Colonic mucosa (tissue), 4 donors: ENCODE results near the gene ALG12. TPM values are rescaled to one million over a fixed set of nuclear protein-coding genes. Genes with fewer than 3 reads are reported as not detected.

ENCODE experiments used
- DNase-seq: peaks from one replicate; pipeline ENCODE4 v3.0.0-alpha.2; 2020
- H3K27ac ChIP-seq: fragments of 200-600 bp; one replicate; pipeline ENCODE4 v1.8.0; 2021
- H3K27me3 ChIP-seq: fragments of 200-600 bp; one replicate; pipeline ENCODE4 v1.8.0; 2021
- H3K36me3 ChIP-seq: fragments of 200-600 bp; one replicate; pipeline ENCODE4 v1.8.0; 2021
- H3K4me1 ChIP-seq: fragments of 200-600 bp; one replicate; pipeline ENCODE4 v1.8.0; 2021; ENCODE audit warnings: mild to moderate bottlenecking
- H3K4me3 ChIP-seq: fragments of 200-600 bp; one replicate; pipeline ENCODE4 v1.8.0; 2021
- H3K9ac ChIP-seq, 2 donors: one replicate each; pipeline ENCODE4 v1.7.0; 2013; ENCODE audit warnings: control low read depth in 2 of 2, low read depth in 2 of 2, low read length in 2 of 2
- H3K9me3 ChIP-seq: fragments of 200-600 bp; one replicate; pipeline ENCODE4 v1.8.0; 2021
- CTCF ChIP-seq: fragments of 200-600 bp; IDR thresholded peaks from one replicate; pipeline ENCODE4 v1.8.0; 2022; ENCODE audit warnings: antibody characterized with exemption, mild to moderate bottlenecking
- intact Hi-C: fragments of 100-400 bp; cut with DNase I; formaldehyde crosslinking; loops from one replicate; pipeline ENCODE4 v1.14.1; 2022
- total RNA-seq, 2 donors: library from RNA; stranded (reverse); fragmentation: NEBNext Ultra II Directional in 1 of 2; extraction: Animal tissue kit (Norgen Biotek cat#: 25700) in 1 of 2; gene quantifications; one replicate each; pipeline ENCODE4 v1.2.1, GENCODE V29; 2021
- donor health status: healthy.
- donor health status: DM: no; HTN: no; CAD: no.
- donor health status: DM: no; HTN: no; CAD: no.

The ALG12 gene
- total RNA-seq, 2 donors from 2014 or later: 17.8 to 43.5 TPM

- no peak for DNase-seq
- Histone ChIP-seq H3K27me3 (no peaks in the 10 kb centered on the region), H3K27ac (no peak overlapping the region), H3K9ac (no peak overlapping the region), H3K4me3 (no peak overlapping the region), H3K4me1 (peaks cover 22% of the 10 kb centered on the region), H3K9me3 (no peaks in the 10 kb centered on the region), H3K36me3 (no peaks in the 10 kb centered on the region)
- no peak for TF ChIP-seq CTCF
- intact Hi-C loops: no loop called here
Measured at GRCh38 chr22:49938565-49939136, 20.4 kb upstream of the ALG12 start.

GRCh38 chr22:49937758-49938564 is 19.7 kb upstream of the ALG12 start:
- H3K27me3 ChIP-seq: no peaks in the 10 kb centered on the region
- no peak for TF ChIP-seq CTCF
- peaks cover 22% of the 10 kb centered on the region for H3K4me1 ChIP-seq
- no peak for DNase-seq
- no peaks in the 10 kb centered on the region for H3K9me3 ChIP-seq
- no peaks in the 10 kb centered on the region for H3K36me3 ChIP-seq
- intact Hi-C loops: no loop called here
- H3K4me3 ChIP-seq: no peak overlapping the region
- H3K27ac ChIP-seq: peak overlapping the region; percentile 60
- H3K9ac ChIP-seq: peak overlapping the region; percentile 26 to 35

- no peaks in the 10 kb centered on the region for H3K36me3 ChIP-seq
- no peak for DNase-seq
- H3K27ac ChIP-seq: peak overlapping the region; percentile 60
- H3K4me1 ChIP-seq: peaks cover 22% of the 10 kb centered on the region
- no peaks in the 10 kb centered on the region for H3K27me3 ChIP-seq
- TF ChIP-seq CTCF: no peak
- H3K9ac ChIP-seq: peak overlapping the region; percentile 55 to 73
- no peak overlapping the region for H3K4me3 ChIP-seq
- intact Hi-C loops: no loop called here
- H3K9me3 ChIP-seq: no peaks in the 10 kb centered on the region
Measured at GRCh38 chr22:49936973-49937757, 18.9 kb upstream of the ALG12 start.

- no peak for TF ChIP-seq CTCF
- Histone ChIP-seq H3K36me3 (no peaks in the 10 kb centered on the region), H3K9me3 (no peaks in the 10 kb centered on the region), H3K4me3 (peak overlapping the region; percentile 13), H3K27me3 (no peaks in the 10 kb centered on the region), H3K4me1 (peaks cover 22% of the 10 kb centered on the region), H3K9ac (peak overlapping the region; percentile 55 to 73), H3K27ac (peak overlapping the region; percentile 60)
- intact Hi-C loops: no loop called here
- peak; percentile 91 for DNase-seq
Measured at GRCh38 chr22:49936018-49936972, 18.1 kb upstream of the ALG12 start.
